ENCODE measurements around the gene EEF2. TPM values are rescaled to one million over a fixed set of nuclear protein-coding genes. Genes with fewer than 3 reads are reported as not detected.

EEF2 gene
- total RNA-seq, 1 experiment from 2014 or later: 1,644 TPM

DNA sequence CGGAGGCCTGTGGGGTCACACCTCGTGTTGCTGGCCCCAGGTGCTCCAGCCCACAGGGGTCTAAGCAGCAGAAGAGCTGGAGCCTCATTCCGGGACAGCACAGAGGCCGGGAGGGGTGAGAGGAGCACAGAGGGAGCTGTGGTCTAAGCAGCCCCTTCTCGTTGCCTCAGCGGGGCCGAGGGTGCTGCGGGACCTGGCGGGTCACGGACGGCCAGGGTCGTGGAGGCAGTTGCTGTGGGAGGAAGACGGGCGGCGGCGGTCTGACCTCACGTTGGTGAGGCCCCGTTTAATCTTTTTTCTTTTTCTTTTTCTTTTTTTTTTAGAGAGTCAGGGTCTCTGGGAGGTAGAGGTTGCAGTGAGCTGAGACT, 44.0 kb upstream of the EEF2 start:
- no peaks in the 10 kb centered on the region for H3K27me3 ChIP-seq (ENCODE audit: low read length)
- H3K4me2 ChIP-seq (ENCODE audit: low read depth, low read length, poor library complexity, severe bottlenecking): no peak overlapping the region
- no peak overlapping the region for H3K27ac ChIP-seq (ENCODE audit: low read length)
- H3K36me3 ChIP-seq (ENCODE audit: insufficient read depth, low read length): no peaks in the 10 kb centered on the region
- no peak overlapping the region for H2AFZ ChIP-seq (ENCODE audit: low read length)
- no peaks in the 10 kb centered on the region for H3K4me1 ChIP-seq (ENCODE audit: low read length)
- no peaks in the 10 kb centered on the region for H3K9me2 ChIP-seq (replicated peaks; ENCODE audit: insufficient read depth, low read length)
- no peaks in the 10 kb centered on the region for H3K9me3 ChIP-seq (ENCODE audit: low read length)
- H3K9ac ChIP-seq (ENCODE audit: low read length): no peak overlapping the region
- H3K79me2 ChIP-seq (ENCODE audit: low read length): no peaks in the 10 kb centered on the region
- no peak for DNase-seq
- no peaks in the 10 kb centered on the region for H4K20me1 ChIP-seq (ENCODE audit: insufficient read depth, low read depth, low read length)
- H3K4me3 ChIP-seq (ENCODE audit: low read length): no peak overlapping the region

DNA sequence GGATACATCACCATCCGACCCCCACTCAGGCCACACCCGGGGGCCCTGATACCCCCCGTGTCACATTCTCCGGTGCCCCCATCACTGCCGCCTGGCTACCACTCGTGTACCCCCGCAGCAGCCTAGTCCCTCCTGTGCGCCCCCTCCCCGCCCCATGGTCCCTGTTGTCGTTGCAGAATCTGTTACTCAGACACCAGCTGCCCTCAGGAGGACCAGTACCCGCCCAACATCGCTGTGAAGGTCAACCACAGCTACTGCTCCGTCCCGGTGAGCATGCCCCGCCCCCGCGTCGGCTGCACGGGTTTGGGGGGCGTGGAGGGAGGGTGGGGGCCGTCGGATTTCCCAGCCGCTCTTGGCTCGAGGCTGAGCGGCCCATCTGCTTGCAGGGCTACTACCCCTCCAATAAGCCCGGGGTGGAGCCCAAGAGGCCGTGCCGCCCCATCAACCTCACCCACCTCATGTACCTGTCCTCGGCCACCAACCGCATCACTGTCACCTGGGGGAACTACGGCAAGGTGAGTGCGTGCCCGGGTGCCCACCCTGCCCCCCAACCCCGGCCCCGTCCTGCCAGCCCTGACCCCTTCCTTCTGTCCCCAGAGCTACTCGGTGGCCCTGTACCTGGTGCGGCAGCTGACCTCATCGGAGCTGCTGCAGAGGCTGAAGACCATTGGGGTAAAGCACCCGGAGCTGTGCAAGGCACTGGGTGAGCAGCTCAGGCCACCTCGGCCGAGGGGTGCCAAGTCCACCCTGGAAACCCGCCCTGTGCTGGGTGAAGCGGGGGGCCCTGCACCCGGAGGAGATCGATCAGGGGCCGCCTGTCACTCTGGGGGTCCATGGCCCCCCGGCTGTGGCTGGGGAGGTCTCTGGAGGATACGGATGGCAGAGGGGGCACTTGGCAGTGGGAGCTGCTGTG, 43.3 kb upstream of the EEF2 start:
- Histone ChIP-seq H3K27me3 (ENCODE audit: low read length) (no peaks in the 10 kb centered on the region), H3K4me2 (ENCODE audit: low read depth, low read length, poor library complexity, severe bottlenecking) (no peak overlapping the region), H3K4me1 (ENCODE audit: low read length) (no peaks in the 10 kb centered on the region), H3K9ac (ENCODE audit: low read length) (no peak overlapping the region), H3K27ac (ENCODE audit: low read length) (no peak overlapping the region), H4K20me1 (ENCODE audit: insufficient read depth, low read depth, low read length) (no peaks in the 10 kb centered on the region), H3K9me2 (replicated peaks; ENCODE audit: insufficient read depth, low read length) (no peaks in the 10 kb centered on the region), H2AFZ (ENCODE audit: low read length) (no peak overlapping the region), H3K36me3 (ENCODE audit: insufficient read depth, low read length) (no peaks in the 10 kb centered on the region), H3K9me3 (ENCODE audit: low read length) (no peaks in the 10 kb centered on the region), H3K4me3 (ENCODE audit: low read length) (no peak overlapping the region), H3K79me2 (ENCODE audit: low read length) (no peaks in the 10 kb centered on the region)
- no peak for DNase-seq

DNA sequence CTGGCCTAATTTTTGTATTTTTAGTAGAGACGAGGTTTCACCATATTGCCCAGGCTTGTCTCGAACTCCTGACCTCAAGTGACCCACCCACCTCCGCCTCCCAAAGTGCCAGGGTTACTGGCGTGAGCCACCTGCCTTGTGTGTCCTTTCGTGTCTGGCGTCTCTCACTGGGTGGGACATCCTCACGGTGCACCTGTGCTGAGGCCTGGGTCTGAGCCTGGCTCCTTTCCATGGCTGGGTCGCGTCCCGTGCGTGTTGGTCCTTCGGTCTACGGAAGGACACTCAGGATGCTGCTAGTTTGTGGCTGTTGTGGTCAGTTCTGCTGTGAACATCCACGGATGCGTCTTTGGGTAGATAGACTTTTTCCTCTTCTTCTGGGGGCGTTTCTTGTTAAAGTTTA, 41.9 kb upstream of the EEF2 start:
- H3K27ac ChIP-seq (ENCODE audit: low read length): no peak overlapping the region
- no peak for DNase-seq
- H3K4me1 ChIP-seq (ENCODE audit: low read length): no peaks in the 10 kb centered on the region
- no peaks in the 10 kb centered on the region for H4K20me1 ChIP-seq (ENCODE audit: insufficient read depth, low read depth, low read length)
- no peaks in the 10 kb centered on the region for H3K9me3 ChIP-seq (ENCODE audit: low read length)
- no peak overlapping the region for H3K4me2 ChIP-seq (ENCODE audit: low read depth, low read length, poor library complexity, severe bottlenecking)
- no peaks in the 10 kb centered on the region for H3K79me2 ChIP-seq (ENCODE audit: low read length)
- H2AFZ ChIP-seq (ENCODE audit: low read length): no peak overlapping the region
- H3K4me3 ChIP-seq (ENCODE audit: low read length): no peak overlapping the region
- no peaks in the 10 kb centered on the region for H3K36me3 ChIP-seq (ENCODE audit: insufficient read depth, low read length)
- H3K9ac ChIP-seq (ENCODE audit: low read length): no peak overlapping the region
- H3K27me3 ChIP-seq (ENCODE audit: low read length): no peaks in the 10 kb centered on the region
- H3K9me2 ChIP-seq (replicated peaks; ENCODE audit: insufficient read depth, low read length): no peaks in the 10 kb centered on the region

DNA sequence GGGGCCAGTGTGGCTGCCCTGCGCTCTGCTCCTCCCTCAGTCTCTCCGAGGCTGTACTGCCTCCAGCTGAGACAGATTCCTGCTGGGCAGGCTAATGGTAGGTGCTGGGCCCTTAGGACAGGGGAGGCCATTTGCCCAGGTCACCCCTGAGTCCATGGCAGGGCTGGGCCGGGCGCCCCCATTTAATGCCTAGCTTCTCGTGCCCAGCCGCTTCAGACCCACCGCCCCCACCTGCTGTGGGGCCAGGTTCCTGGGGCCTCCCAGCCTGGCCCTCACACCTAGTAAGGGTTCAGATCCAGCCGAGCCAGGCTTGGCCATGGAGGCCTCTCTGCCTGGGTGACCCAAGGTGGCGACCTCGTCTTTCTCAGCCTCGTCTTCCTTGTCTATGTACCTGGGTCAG, 40.1 kb upstream of the EEF2 start:
- Histone ChIP-seq H3K9me3 (ENCODE audit: low read length) (no peaks in the 10 kb centered on the region), H3K79me2 (ENCODE audit: low read length) (peaks cover 7% of the 10 kb centered on the region), H3K9ac (ENCODE audit: low read length) (no peak overlapping the region)

DNA sequence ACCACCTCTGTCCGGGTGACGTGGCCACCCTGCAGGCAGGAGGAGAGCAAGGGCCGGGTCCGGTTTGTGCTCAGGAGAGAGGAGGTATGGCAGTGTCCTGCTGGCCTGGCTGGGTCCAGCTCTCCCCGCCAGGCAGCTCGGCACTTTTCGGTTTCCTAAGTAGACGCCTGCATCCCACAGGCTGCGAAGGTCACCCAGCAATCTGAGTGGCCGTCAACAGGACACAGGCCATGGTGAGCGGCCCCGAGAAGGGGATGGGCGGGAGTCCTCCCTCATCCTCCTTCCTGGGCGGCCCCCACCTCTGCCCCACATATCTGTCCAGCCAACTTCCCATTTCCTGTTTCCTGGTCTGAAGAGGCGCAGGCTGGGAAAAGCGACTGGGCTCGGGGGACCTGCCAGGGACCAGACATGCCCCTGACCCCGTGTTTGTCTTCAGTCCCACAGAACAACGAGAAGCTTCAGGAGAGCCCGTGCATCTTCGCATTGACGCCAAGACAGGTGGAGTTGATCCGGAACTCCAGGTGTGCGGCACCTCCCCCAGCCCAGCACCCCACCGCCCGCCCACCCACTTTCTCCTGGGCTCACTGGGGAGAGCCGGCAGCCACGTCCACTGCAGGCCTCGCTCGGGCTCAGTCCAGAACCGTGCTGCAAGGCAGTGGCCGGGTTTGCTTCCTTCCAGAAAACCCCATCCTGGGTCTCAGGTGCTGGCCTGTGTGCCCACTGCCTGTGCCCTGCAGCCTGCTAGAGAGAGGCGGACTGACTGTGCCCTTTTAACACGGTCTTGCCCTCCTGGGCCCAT, 38.5 kb upstream of the EEF2 start:
- H3K79me2 ChIP-seq (ENCODE audit: low read length): peaks cover 10% of the 10 kb centered on the region

More for the DNA sequence above, 40.1 kb upstream of the EEF2 start:
- Histone ChIP-seq H3K4me3 (ENCODE audit: low read length) (no peak overlapping the region), H3K9me2 (replicated peaks; ENCODE audit: insufficient read depth, low read length) (no peaks in the 10 kb centered on the region), H3K4me2 (ENCODE audit: low read depth, low read length, poor library complexity, severe bottlenecking) (no peak overlapping the region), H4K20me1 (ENCODE audit: insufficient read depth, low read depth, low read length) (no peaks in the 10 kb centered on the region), H2AFZ (ENCODE audit: low read length) (no peak overlapping the region), H3K27me3 (ENCODE audit: low read length) (no peaks in the 10 kb centered on the region), H3K36me3 (ENCODE audit: insufficient read depth, low read length) (no peaks in the 10 kb centered on the region), H3K4me1 (ENCODE audit: low read length) (0 out of 2 replicates have a peak, but pooled peaks cover 2% of the 10 kb centered on the region), H3K27ac (ENCODE audit: low read length) (no peak overlapping the region)
- no peak for DNase-seq

DNA sequence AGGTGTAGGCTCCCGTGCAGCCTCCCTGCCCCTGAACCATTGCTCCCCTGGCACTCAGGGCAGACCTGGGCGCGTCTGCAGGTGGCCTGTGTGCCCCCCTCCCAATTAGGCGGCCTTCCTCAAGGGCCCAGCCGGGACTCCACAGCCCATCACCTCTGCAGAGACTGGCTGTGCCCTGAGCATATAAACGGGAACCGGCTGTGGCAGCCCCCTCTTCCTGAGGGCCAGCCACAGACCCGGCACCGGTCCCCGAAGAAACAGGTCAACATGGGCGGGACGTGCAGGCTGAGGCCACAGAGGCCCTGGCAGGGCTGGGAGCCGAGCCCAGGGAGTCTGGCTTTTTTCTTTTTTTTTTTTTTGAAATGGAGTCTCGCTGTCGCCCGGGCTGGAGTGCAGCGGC, 34.3 kb upstream of the EEF2 start:
- Histone ChIP-seq H3K4me3 (ENCODE audit: low read length) (no peak overlapping the region), H2AFZ (ENCODE audit: low read length) (no peak overlapping the region), H3K36me3 (ENCODE audit: insufficient read depth, low read length) (no peaks in the 10 kb centered on the region), H3K79me2 (ENCODE audit: low read length) (peaks cover 25% of the 10 kb centered on the region), H3K9me3 (ENCODE audit: low read length) (no peaks in the 10 kb centered on the region), H3K9me2 (replicated peaks; ENCODE audit: insufficient read depth, low read length) (no peaks in the 10 kb centered on the region), H3K9ac (ENCODE audit: low read length) (no peak overlapping the region), H4K20me1 (ENCODE audit: insufficient read depth, low read depth, low read length) (peaks cover 8% of the 10 kb centered on the region; the same call in 1 of the 2 replicates), H3K4me2 (ENCODE audit: low read depth, low read length, poor library complexity, severe bottlenecking) (no peak overlapping the region), H3K27me3 (ENCODE audit: low read length) (no peaks in the 10 kb centered on the region), H3K4me1 (ENCODE audit: low read length) (0 out of 2 replicates have a peak, but pooled peaks cover 2% of the 10 kb centered on the region), H3K27ac (ENCODE audit: low read length) (no peak overlapping the region)
- no peak for DNase-seq

More for the DNA sequence above, 38.5 kb upstream of the EEF2 start:
- H3K9me3 ChIP-seq (ENCODE audit: low read length): no peaks in the 10 kb centered on the region
- no peak overlapping the region for H3K9ac ChIP-seq (ENCODE audit: low read length)
- no peak for DNase-seq
- H3K4me3 ChIP-seq (ENCODE audit: low read length): no peak overlapping the region
- no peak overlapping the region for H3K4me2 ChIP-seq (ENCODE audit: low read depth, low read length, poor library complexity, severe bottlenecking)
- no peaks in the 10 kb centered on the region for H4K20me1 ChIP-seq (ENCODE audit: insufficient read depth, low read depth, low read length)
- no peak overlapping the region for H2AFZ ChIP-seq (ENCODE audit: low read length)
- H3K36me3 ChIP-seq (ENCODE audit: insufficient read depth, low read length): no peaks in the 10 kb centered on the region
- no peaks in the 10 kb centered on the region for H3K27me3 ChIP-seq (ENCODE audit: low read length)
- H3K9me2 ChIP-seq (replicated peaks; ENCODE audit: insufficient read depth, low read length): no peaks in the 10 kb centered on the region
- H3K4me1 ChIP-seq (ENCODE audit: low read length): 0 out of 2 replicates have a peak, but pooled peaks cover 2% of the 10 kb centered on the region
- H3K27ac ChIP-seq (ENCODE audit: low read length): no peak overlapping the region

DNA sequence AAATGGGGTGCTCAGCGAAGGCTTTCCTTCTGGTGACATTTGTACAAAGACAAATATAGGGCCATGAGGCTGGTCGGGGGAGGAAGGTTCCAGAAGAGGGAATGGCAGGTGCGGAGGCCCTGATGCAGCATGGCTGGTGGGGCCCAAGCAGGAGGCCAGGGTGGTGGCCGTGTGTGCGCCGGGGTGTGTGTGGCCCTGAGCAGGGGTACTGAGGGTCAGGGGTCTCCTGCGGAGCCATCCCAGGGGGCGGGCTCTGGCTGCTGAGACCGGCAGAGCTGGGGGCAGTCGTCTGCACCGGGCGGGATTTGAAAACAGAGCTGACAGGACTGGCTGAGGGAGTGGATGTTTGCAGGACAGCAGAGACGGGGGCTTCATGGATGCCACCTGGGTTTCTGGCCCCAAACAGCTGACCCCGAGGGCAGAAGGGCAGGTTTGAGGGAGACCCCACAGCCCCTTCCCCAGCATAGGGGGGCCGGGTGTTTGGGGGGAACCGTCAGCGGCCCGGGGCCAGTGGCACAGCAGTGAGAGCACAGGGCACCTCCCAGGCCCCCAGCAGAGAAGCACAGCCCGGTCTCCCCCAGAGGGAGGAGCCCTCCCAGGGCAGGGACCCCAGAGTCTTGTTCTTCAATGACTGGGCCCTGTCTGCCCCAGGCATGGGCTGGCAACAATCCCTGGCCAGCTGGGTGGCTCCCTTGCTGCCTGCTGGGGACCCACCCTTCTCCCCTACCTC, 33.7 kb upstream of the EEF2 start:
- no peak for DNase-seq
- H3K27ac ChIP-seq (ENCODE audit: low read length): no peak overlapping the region
- no peaks in the 10 kb centered on the region for H3K9me3 ChIP-seq (ENCODE audit: low read length)
- H3K36me3 ChIP-seq (ENCODE audit: insufficient read depth, low read length): no peaks in the 10 kb centered on the region
- H4K20me1 ChIP-seq (ENCODE audit: insufficient read depth, low read depth, low read length): peaks cover 13% of the 10 kb centered on the region; the same call in 1 of the 2 replicates
- H3K9ac ChIP-seq (ENCODE audit: low read length): no peak overlapping the region
- 0 out of 2 replicates have a peak, but pooled peaks cover 2% of the 10 kb centered on the region for H3K4me1 ChIP-seq (ENCODE audit: low read length)
- H3K4me2 ChIP-seq (ENCODE audit: low read depth, low read length, poor library complexity, severe bottlenecking): no peak overlapping the region
- no peak overlapping the region for H2AFZ ChIP-seq (ENCODE audit: low read length)
- H3K27me3 ChIP-seq (ENCODE audit: low read length): no peaks in the 10 kb centered on the region
- no peak overlapping the region for H3K4me3 ChIP-seq (ENCODE audit: low read length)
- H3K9me2 ChIP-seq (replicated peaks; ENCODE audit: insufficient read depth, low read length): no peaks in the 10 kb centered on the region
- H3K79me2 ChIP-seq (ENCODE audit: low read length): peaks cover 26% of the 10 kb centered on the region
